Measurements from ENCODE around the gene ASTN2. TPM values are rescaled to one million over a fixed set of nuclear protein-coding genes. Genes with fewer than 3 reads are reported as not detected.

Gene ASTN2
- polyA plus RNA-seq, 1 donor from 2014 or later: 6.8 TPM

DNA sequence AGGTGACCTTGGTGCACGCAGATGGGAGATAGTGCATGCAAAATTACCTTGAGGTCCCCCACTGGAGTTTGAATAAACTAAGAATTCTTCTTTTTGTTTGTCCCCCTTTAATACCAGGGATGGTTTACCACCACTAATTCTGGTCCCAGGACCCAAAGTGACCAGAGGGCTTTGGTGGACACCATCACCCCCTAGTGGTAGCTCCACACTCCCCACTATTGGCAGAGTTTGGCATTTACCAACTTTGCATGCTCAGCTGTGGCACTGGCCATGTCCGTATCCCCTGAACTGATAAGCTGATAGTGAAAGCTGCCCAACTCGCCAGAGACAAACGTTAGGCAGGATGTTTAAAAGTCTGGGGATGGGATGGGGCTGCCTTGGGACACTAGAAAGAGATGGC, 3.3 kb downstream of the ASTN2 start:
- H3K4me3 ChIP-seq (ENCODE audit: low read length): no peak overlapping the region
- no peaks in the 10 kb centered on the region for H3K36me3 ChIP-seq (ENCODE audit: insufficient read depth, low read length)
- H2AFZ ChIP-seq (ENCODE audit: low read depth, low read length): no peak overlapping the region
- no peaks in the 10 kb centered on the region for H3K79me2 ChIP-seq (replicated peaks; ENCODE audit: insufficient read depth, low read length)
- no peak overlapping the region for H3K4me2 ChIP-seq (ENCODE audit: low read length)
- H3K27ac ChIP-seq (ENCODE audit: low read length): no peak overlapping the region
- H3K9me2 ChIP-seq (ENCODE audit: insufficient read depth, low read length): no peaks in the 10 kb centered on the region
- peaks cover 5% of the 10 kb centered on the region for H3F3A ChIP-seq (ENCODE audit: insufficient read depth, low read length, poor library complexity, severe bottlenecking)
- peak; percentile 44 for TF ChIP-seq RAD21 (conservative IDR thresholded peaks at IDR 0.05)
- TF ChIP-seq EP300 (conservative IDR thresholded peaks at IDR 0.05; ENCODE audit: poor library complexity, severe bottlenecking): no peak
- TF ChIP-seq MXI1 (conservative IDR thresholded peaks at IDR 0.05; ENCODE audit: poor library complexity, severe bottlenecking): no peak
- TF ChIP-seq, protein P1, sequence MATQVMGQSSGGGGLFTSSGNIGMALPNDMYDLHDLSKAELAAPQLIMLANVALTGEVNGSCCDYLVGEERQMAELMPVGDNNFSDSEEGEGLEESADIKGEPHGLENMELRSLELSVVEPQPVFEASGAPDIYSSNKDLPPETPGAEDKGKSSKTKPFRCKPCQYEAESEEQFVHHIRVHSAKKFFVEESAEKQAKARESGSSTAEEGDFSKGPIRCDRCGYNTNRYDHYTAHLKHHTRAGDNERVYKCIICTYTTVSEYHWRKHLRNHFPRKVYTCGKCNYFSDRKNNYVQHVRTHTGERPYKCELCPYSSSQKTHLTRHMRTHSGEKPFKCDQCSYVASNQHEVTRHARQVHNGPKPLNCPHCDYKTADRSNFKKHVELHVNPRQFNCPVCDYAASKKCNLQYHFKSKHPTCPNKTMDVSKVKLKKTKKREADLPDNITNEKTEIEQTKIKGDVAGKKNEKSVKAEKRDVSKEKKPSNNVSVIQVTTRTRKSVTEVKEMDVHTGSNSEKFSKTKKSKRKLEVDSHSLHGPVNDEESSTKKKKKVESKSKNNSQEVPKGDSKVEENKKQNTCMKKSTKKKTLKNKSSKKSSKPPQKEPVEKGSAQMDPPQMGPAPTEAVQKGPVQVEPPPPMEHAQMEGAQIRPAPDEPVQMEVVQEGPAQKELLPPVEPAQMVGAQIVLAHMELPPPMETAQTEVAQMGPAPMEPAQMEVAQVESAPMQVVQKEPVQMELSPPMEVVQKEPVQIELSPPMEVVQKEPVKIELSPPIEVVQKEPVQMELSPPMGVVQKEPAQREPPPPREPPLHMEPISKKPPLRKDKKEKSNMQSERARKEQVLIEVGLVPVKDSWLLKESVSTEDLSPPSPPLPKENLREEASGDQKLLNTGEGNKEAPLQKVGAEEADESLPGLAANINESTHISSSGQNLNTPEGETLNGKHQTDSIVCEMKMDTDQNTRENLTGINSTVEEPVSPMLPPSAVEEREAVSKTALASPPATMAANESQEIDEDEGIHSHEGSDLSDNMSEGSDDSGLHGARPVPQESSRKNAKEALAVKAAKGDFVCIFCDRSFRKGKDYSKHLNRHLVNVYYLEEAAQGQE (IDR thresholded peaks at IDR 0.05; ENCODE audit: borderline replicate concordance): no peak
- TF ChIP-seq, protein P2, sequence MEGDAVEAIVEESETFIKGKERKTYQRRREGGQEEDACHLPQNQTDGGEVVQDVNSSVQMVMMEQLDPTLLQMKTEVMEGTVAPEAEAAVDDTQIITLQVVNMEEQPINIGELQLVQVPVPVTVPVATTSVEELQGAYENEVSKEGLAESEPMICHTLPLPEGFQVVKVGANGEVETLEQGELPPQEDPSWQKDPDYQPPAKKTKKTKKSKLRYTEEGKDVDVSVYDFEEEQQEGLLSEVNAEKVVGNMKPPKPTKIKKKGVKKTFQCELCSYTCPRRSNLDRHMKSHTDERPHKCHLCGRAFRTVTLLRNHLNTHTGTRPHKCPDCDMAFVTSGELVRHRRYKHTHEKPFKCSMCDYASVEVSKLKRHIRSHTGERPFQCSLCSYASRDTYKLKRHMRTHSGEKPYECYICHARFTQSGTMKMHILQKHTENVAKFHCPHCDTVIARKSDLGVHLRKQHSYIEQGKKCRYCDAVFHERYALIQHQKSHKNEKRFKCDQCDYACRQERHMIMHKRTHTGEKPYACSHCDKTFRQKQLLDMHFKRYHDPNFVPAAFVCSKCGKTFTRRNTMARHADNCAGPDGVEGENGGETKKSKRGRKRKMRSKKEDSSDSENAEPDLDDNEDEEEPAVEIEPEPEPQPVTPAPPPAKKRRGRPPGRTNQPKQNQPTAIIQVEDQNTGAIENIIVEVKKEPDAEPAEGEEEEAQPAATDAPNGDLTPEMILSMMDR (IDR thresholded peaks at IDR 0.05; ENCODE audit: poor library complexity, severe bottlenecking): peak; percentile 56
- no peak for TF ChIP-seq TAF1 (IDR thresholded peaks at IDR 0.05; ENCODE audit: low read depth)
- TF ChIP-seq EZH2 (IDR thresholded peaks at IDR 0.05; ENCODE audit: borderline replicate concordance, insufficient read depth, low read length, poor library complexity, severe bottlenecking): no peak
- TF ChIP-seq SMC3 (conservative IDR thresholded peaks at IDR 0.05; ENCODE audit: poor library complexity): peak; percentile 40
- TF ChIP-seq POLR2AphosphoS5 (IDR thresholded peaks at IDR 0.05): no peak
- H3K27me3 ChIP-seq (ENCODE audit: insufficient read depth, low read depth, low read length): peaks cover 31% of the 10 kb centered on the region
- no peaks in the 10 kb centered on the region for H3K9me3 ChIP-seq (ENCODE audit: low read length)
- no peaks in the 10 kb centered on the region for H4K20me1 ChIP-seq (ENCODE audit: insufficient read depth)
- H3K9ac ChIP-seq (ENCODE audit: low read length): no peak overlapping the region

DNA sequence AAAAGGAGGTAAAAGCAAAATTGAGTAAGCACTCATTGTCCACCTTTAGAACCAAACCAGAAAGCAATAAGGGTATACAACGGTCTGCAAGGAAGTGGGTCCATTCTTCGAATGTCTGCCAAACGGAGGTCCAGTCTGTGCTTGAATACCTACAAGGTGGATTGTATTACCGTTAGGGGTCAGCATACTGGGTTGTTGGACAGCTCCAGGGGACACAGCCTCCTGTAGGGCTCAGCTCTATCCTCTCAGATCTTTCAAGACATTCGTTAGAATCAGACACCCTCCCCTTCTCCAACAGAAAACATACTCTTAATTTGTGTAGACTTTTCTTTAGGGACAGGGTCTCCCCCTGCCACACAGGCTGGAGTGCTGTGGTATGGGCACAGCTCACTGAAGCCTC, 5.5 kb downstream of the ASTN2 start:
- no peaks in the 10 kb centered on the region for H4K20me1 ChIP-seq (ENCODE audit: insufficient read depth)
- H3K4me3 ChIP-seq (ENCODE audit: low read length): no peak overlapping the region
- no peak overlapping the region for H3K27ac ChIP-seq (ENCODE audit: low read length)
- no peaks in the 10 kb centered on the region for H3K36me3 ChIP-seq (ENCODE audit: insufficient read depth, low read length)
- H2AFZ ChIP-seq (ENCODE audit: low read depth, low read length): no peak overlapping the region
- TF ChIP-seq, protein P1 (IDR thresholded peaks at IDR 0.05; ENCODE audit: borderline replicate concordance): no peak
- TF ChIP-seq RAD21 (conservative IDR thresholded peaks at IDR 0.05) (no peak), MXI1 (conservative IDR thresholded peaks at IDR 0.05; ENCODE audit: poor library complexity, severe bottlenecking) (no peak), TAF1 (IDR thresholded peaks at IDR 0.05; ENCODE audit: low read depth) (no peak), POLR2AphosphoS5 (IDR thresholded peaks at IDR 0.05) (no peak)
- TF ChIP-seq, protein P2 (IDR thresholded peaks at IDR 0.05; ENCODE audit: poor library complexity, severe bottlenecking): no peak
- no peaks in the 10 kb centered on the region for H3K79me2 ChIP-seq (replicated peaks; ENCODE audit: insufficient read depth, low read length)
- peaks cover 24% of the 10 kb centered on the region for H3K27me3 ChIP-seq (ENCODE audit: insufficient read depth, low read depth, low read length)
- H3K9ac ChIP-seq (ENCODE audit: low read length): no peak overlapping the region
- H3K4me2 ChIP-seq (ENCODE audit: low read length): no peak overlapping the region
- H3K9me3 ChIP-seq (ENCODE audit: low read length): no peaks in the 10 kb centered on the region
- H3F3A ChIP-seq (ENCODE audit: insufficient read depth, low read length, poor library complexity, severe bottlenecking): no peaks in the 10 kb centered on the region
- no peaks in the 10 kb centered on the region for H3K9me2 ChIP-seq (ENCODE audit: insufficient read depth, low read length)
